HEK293T (cell line): ENCODE measurements around the gene CNOT2.

Source experiments
- ARNT ChIP-seq: fragments of 450-650 bp; IDR thresholded peaks from 2 replicates; pipeline ENCODE4 v1.6.1; 2017; ENCODE audit warnings: mild to moderate bottlenecking
- BHLHE40 ChIP-seq: fragments of 450-650 bp; IDR thresholded peaks from 2 replicates; pipeline ENCODE4 v1.6.1; 2016; ENCODE audit warnings: mild to moderate bottlenecking, moderate library complexity, borderline replicate concordance
- CTBP1 ChIP-seq: fragments of 450-650 bp; IDR thresholded peaks from 2 replicates; pipeline ENCODE4 v1.6.1; 2016; ENCODE audit warnings: borderline replicate concordance
- ELF4 ChIP-seq: fragments of 450-650 bp; IDR thresholded peaks from 2 replicates; pipeline ENCODE4 v1.6.1; 2017; ENCODE audit warnings: antibody characterized with exemption
- FOXA1 ChIP-seq: fragments of 450-650 bp; IDR thresholded peaks from 2 replicates; pipeline ENCODE4 v1.6.1; 2016; ENCODE audit warnings: mild to moderate bottlenecking
- FOXM1 ChIP-seq: fragments of 450-650 bp; IDR thresholded peaks from 2 replicates; pipeline ENCODE4 v1.6.1; 2017; ENCODE audit warnings: mild to moderate bottlenecking, borderline replicate concordance
- HDGF ChIP-seq: fragments of 450-650 bp; IDR thresholded peaks from 2 replicates; pipeline ENCODE4 v1.6.1; 2017; ENCODE audit warnings: antibody characterized with exemption, borderline replicate concordance
- L3MBTL2 ChIP-seq: fragments of 450-650 bp; conservative IDR thresholded peaks from 2 replicates; pipeline ENCODE4 v1.6.1; 2016; ENCODE audit warnings: mild to moderate bottlenecking
- NFRKB ChIP-seq: fragments of 450-650 bp; IDR thresholded peaks from 2 replicates; pipeline ENCODE4 v1.6.1; 2016; ENCODE audit warnings: mild to moderate bottlenecking, moderate library complexity
- SP1 ChIP-seq: fragments of 450-650 bp; IDR thresholded peaks from 2 replicates; pipeline ENCODE4 v1.6.1; 2017
- SUZ12 ChIP-seq: fragments of 450-650 bp; IDR thresholded peaks from 2 replicates; pipeline ENCODE4 v1.6.1; 2016; ENCODE audit warnings: mild to moderate bottlenecking
- TARDBP ChIP-seq: fragments of 450-650 bp; IDR thresholded peaks from 2 replicates; pipeline ENCODE4 v1.6.1; 2016
- ZNF384 ChIP-seq: fragments of 450-650 bp; IDR thresholded peaks from 2 replicates; pipeline ENCODE4 v1.6.1; 2016

- TF ChIP-seq SP1, result no peak
- no peak for TF ChIP-seq FOXM1
- TF ChIP-seq CTBP1, result no peak
- no peak for TF ChIP-seq ZNF384
- TF ChIP-seq ELF4, result no peak
- no peak for TF ChIP-seq FOXA1
- TF ChIP-seq BHLHE40, result no peak
- no peak for TF ChIP-seq ARNT
- TF ChIP-seq TARDBP, result no peak
- no peak for TF ChIP-seq SUZ12
- TF ChIP-seq L3MBTL2, result no peak
- no peak for TF ChIP-seq HDGF
- no peak for TF ChIP-seq NFRKB
Measured at GRCh38 chr12:70309348-70309747, 66.1 kb downstream of the CNOT2 start.
